Loucy (cell line): ENCODE results near the gene FNDC3A.

Source experiments
- EZH2phosphoT487 ChIP-seq: fragments of 200-600 bp; IDR thresholded peaks from 2 replicates; pipeline ENCODE4 v1.6.1; 2018; ENCODE audit warnings: antibody characterized with exemption, mild to moderate bottlenecking, moderate library complexity, borderline replicate concordance
- TF ChIP-seq, protein P1 (sequence below): fragments of 200-600 bp; sonication (generic); conservative IDR thresholded peaks from 2 replicates; pipeline ENCODE4 v1.5.1; 2014; ENCODE audit warnings: mild to moderate bottlenecking, antibody characterized with exemption, low read length

DNA sequence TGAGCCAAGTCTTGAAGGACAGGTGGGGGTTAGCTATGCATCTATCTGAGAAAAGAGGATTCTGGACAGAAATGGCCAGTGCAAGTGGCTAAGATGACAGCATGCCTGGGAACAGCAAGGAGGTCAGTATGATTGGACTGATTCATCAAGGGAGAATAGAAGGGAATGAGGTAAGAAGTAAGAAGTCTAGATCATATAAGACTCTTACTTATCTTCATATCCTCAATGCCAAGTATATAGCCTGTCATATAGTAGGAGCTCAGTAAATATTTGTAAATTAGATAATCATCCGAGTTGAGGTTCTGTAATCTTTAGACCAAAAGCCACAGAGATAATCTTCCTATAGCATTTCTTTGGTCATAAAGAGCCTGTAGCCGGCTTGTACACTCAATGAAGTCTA, 141.2 kb downstream of the FNDC3A start:
- TF ChIP-seq, protein P1, sequence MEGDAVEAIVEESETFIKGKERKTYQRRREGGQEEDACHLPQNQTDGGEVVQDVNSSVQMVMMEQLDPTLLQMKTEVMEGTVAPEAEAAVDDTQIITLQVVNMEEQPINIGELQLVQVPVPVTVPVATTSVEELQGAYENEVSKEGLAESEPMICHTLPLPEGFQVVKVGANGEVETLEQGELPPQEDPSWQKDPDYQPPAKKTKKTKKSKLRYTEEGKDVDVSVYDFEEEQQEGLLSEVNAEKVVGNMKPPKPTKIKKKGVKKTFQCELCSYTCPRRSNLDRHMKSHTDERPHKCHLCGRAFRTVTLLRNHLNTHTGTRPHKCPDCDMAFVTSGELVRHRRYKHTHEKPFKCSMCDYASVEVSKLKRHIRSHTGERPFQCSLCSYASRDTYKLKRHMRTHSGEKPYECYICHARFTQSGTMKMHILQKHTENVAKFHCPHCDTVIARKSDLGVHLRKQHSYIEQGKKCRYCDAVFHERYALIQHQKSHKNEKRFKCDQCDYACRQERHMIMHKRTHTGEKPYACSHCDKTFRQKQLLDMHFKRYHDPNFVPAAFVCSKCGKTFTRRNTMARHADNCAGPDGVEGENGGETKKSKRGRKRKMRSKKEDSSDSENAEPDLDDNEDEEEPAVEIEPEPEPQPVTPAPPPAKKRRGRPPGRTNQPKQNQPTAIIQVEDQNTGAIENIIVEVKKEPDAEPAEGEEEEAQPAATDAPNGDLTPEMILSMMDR = no peak
- TF ChIP-seq EZH2phosphoT487 = no peak
